K562 (cell line): Measurements from ENCODE around the gene CBFA2T3. TPM values are rescaled to one million over a fixed set of nuclear protein-coding genes. Genes with fewer than 3 reads are reported as not detected.
A peak's percentile ranks its signal among the peaks of the same experiment; 100 is the strongest.

Source experiments
- ATAC-seq: fragments of 200-7000 bp; cut with Tn5 transposase; 3 replicates; pipeline ENCODE4 v1.9.1; 2020; ENCODE audit warnings: moderate library complexity
- BruUV-seq: library from RNA; stranded (reverse); fragments of 400-500 nt; replicated peaks from 2 replicates; lab custom pipeline; 2021; lab: Mats Ljungman, UMichigan
- CTCF ChIA-PET: fragments of 300-600 bp; formaldehyde crosslinking; extraction: SDS; loops from one replicate; lab custom pipeline; 2021; ENCODE audit warnings: low intra/inter-chr PET ratio; lab: Yijun Ruan, JAX
- POLR2A ChIA-PET: fragments of 300-600, 350-650 bp; sonication (Branson Sonifier 250); formaldehyde crosslinking; extraction: SDS; loops from one replicate; lab custom pipeline; 2021; ENCODE audit warnings: antibody characterized with exemption, inconsistent platforms; lab: Yijun Ruan, JAX
- DNase-seq, 4 experiments: peaks; one replicate each; pipeline versions ENCODE4 v3.0.0 to v3.0.0-alpha.2; 2011 to 2018; ENCODE audit warnings: low spot score in 3 of 4, mixed read lengths in 3 of 4; ENCODE audit errors: extremely low read depth in 1 of 4
- FAIRE-seq: peaks from 2 replicates; lab custom pipeline; 2011; peaks lifted over from hg19 to GRCh38; lab: Jason Lieb, UNC
- H2AFZ ChIP-seq: 2 replicates; pipeline ENCODE4 v1.6.0; 2011; ENCODE audit warnings: low read depth, low read length, control low read depth, inconsistent platforms
- H3K27ac ChIP-seq: fragments of 200-600 bp; 3 replicates; pipeline ENCODE4 v1.8.0; 2011; ENCODE audit warnings: low read depth, mild to moderate bottlenecking, control low read depth, inconsistent platforms, low read length, moderate library complexity, mixed read lengths; ENCODE audit errors: extremely low read depth
- H3K27me3 ChIP-seq, 2 experiments: fragments of 300-600 bp in 1 of 2; 2 replicates in 1 of 2; 3 replicates in 1 of 2; pipeline versions ENCODE4 v1.6.0 to v1.8.0; 2011; ENCODE audit warnings: inconsistent platforms in 2 of 2, low read length in 2 of 2, mild to moderate bottlenecking in 1 of 2, mixed read lengths in 1 of 2, moderate library complexity in 1 of 2; ENCODE audit not compliant: control insufficient read depth in 2 of 2, insufficient read depth in 2 of 2
- H3K36me3 ChIP-seq: fragments of 300-600 bp; 3 replicates; pipeline ENCODE4 v1.8.0; 2011; ENCODE audit warnings: mild to moderate bottlenecking, low read length, inconsistent platforms; ENCODE audit not compliant: control insufficient read depth, insufficient read depth
- H3K4me1 ChIP-seq, 2 experiments: fragments of 200-600 bp in 1 of 2; replicated peaks in 1 of 2; 2 replicates in 1 of 2; 3 replicates in 1 of 2; pipeline versions ENCODE4 v1.5.1 to v1.8.0; 2011; ENCODE audit warnings: inconsistent platforms in 2 of 2, low read length in 2 of 2, mild to moderate bottlenecking in 1 of 2, mixed read lengths in 1 of 2, moderate library complexity in 1 of 2; ENCODE audit not compliant: control insufficient read depth in 2 of 2, insufficient read depth in 2 of 2
- H3K4me2 ChIP-seq: 2 replicates; pipeline ENCODE4 v1.6.1; 2011; ENCODE audit warnings: low read length, control low read depth, inconsistent platforms, mixed read lengths; ENCODE audit not compliant: insufficient read depth
- H3K4me3 ChIP-seq: fragments of 200-600 bp; sonication (generic), shearing (Covaris generic); 2 replicates; pipeline ENCODE4 v1.5.1; 2016; ENCODE audit warnings: control low read depth, inconsistent platforms
- H3K79me2 ChIP-seq: fragments of 200-600 bp; 3 replicates; pipeline ENCODE4 v1.8.0; 2011; ENCODE audit warnings: low read length, inconsistent platforms; ENCODE audit not compliant: control insufficient read depth, insufficient read depth
- H3K9ac ChIP-seq, 2 experiments: 2 replicates each; pipeline versions ENCODE4 v1.6.0 to v1.6.1; 2011; ENCODE audit warnings: low read depth in 2 of 2, low read length in 2 of 2, control low read depth in 1 of 2, inconsistent platforms in 1 of 2, mild to moderate bottlenecking in 1 of 2, mixed read lengths in 1 of 2; ENCODE audit not compliant: insufficient read depth in 1 of 2
- H3K9me1 ChIP-seq: one replicate; pipeline ENCODE4 v1.6.0; 2011; ENCODE audit warnings: inconsistent platforms, mild to moderate bottlenecking, low read length, moderate library complexity; ENCODE audit not compliant: control insufficient read depth, insufficient read depth
- H3K9me3 ChIP-seq: replicated peaks from 2 replicates; pipeline ENCODE4 v1.5.1; 2011; ENCODE audit warnings: low read depth, low read length, inconsistent platforms; ENCODE audit not compliant: control insufficient read depth, insufficient read depth
- H4K20me1 ChIP-seq: replicated peaks from 2 replicates; pipeline ENCODE4 v1.6.1; 2011; ENCODE audit warnings: low read length, inconsistent platforms, mixed read lengths; ENCODE audit not compliant: control insufficient read depth, insufficient read depth
- CREBBP ChIP-seq: IDR thresholded peaks from one replicate; pipeline ENCODE4 v1.6.1; 2012; ENCODE audit warnings: low read depth, mild to moderate bottlenecking, control low read depth, inconsistent platforms, low read length
- ETV1 ChIP-seq: fragments of 450-650 bp; conservative IDR thresholded peaks from 2 replicates; pipeline ENCODE4 v1.6.1; 2016; ENCODE audit warnings: missing genetic modification characterization, control low read depth, low read depth, missing compliant biosample characterization
- HMG20A ChIP-seq: fragments of 450-650 bp; formaldehyde crosslinking; conservative IDR thresholded peaks from 2 replicates; pipeline ENCODE4 v1.4.0; 2020; ENCODE audit warnings: mild to moderate bottlenecking, mixed read lengths
- ILK ChIP-seq: fragments of 450-650 bp; IDR thresholded peaks from 2 replicates; pipeline ENCODE4 v1.6.1; 2016; ENCODE audit warnings: missing genetic modification characterization, low read depth, mild to moderate bottlenecking, missing compliant biosample characterization, moderate library complexity, borderline replicate concordance
- NR2F6 ChIP-seq: fragments of 450-650 bp; formaldehyde crosslinking; IDR thresholded peaks from 2 replicates; pipeline ENCODE4 v1.4.0; 2020; ENCODE audit warnings: mild to moderate bottlenecking
- RBM34 ChIP-seq: fragments of 200-400 bp; formaldehyde crosslinking; IDR thresholded peaks from 2 replicates; pipeline ENCODE4 v1.6.1; 2018; ENCODE audit warnings: low read length, borderline replicate concordance; ENCODE audit not compliant: insufficient read depth
- SNIP1 ChIP-seq: fragments of 450-650 bp; IDR thresholded peaks from 2 replicates; pipeline ENCODE4 v1.7.1; 2017; ENCODE audit warnings: low read depth, mild to moderate bottlenecking
- SRSF1 ChIP-seq: fragments of 200-400 bp; formaldehyde crosslinking; IDR thresholded peaks from 2 replicates; pipeline ENCODE4 v1.6.1; 2017; ENCODE audit warnings: mild to moderate bottlenecking, low read depth, low read length, moderate library complexity
- TAL1 ChIP-seq: fragments of 450-650 bp; IDR thresholded peaks from 2 replicates; pipeline ENCODE4 v1.6.1; 2016; ENCODE audit warnings: mild to moderate bottlenecking
- ZBTB17 ChIP-seq: fragments of 450-650 bp; formaldehyde crosslinking; IDR thresholded peaks from 2 replicates; pipeline ENCODE4 v1.4.0; 2020; ENCODE audit warnings: mild to moderate bottlenecking
- ZC3H8 ChIP-seq: fragments of 450-650 bp; IDR thresholded peaks from 2 replicates; pipeline ENCODE4 v1.6.1; 2017
- ZFX ChIP-seq: sonication (generic); formaldehyde crosslinking; IDR thresholded peaks from 2 replicates; pipeline ENCODE4 v1.8.0; 2022; ENCODE audit warnings: mild to moderate bottlenecking, missing genetic modification reagents, moderate library complexity
- ZNF311 ChIP-seq: fragments of 250-450 bp; sonication (Bioruptor Pico); IDR thresholded peaks from 2 replicates; pipeline ENCODE4 v1.4.0; 2020; ENCODE audit warnings: mild to moderate bottlenecking, moderate library complexity
- ZNF431 ChIP-seq: sonication (generic); formaldehyde crosslinking; IDR thresholded peaks from 2 replicates; pipeline ENCODE4 v1.8.0; 2022; ENCODE audit warnings: mild to moderate bottlenecking, missing genetic modification reagents
- WGBS: fragments of 100-300 bp; shearing (Covaris generic); methylation state at CpG from one replicate; pipeline ENCODE4 v1.1.6; 2016; ENCODE audit warnings: low coverage, mixed read lengths; ENCODE audit not compliant: insufficient coverage; ENCODE audit errors: missing lambda C conversion rate; 5-methylcytosine and 5-hydroxymethylcytosine counted together
- in situ Hi-C: fragments of 300-500 bp; cut with MboI; formaldehyde crosslinking; loops from 4 replicates; pipeline ENCODE4 v1.15.0; 2018; ENCODE audit warnings: inconsistent platforms, mixed read lengths
- intact Hi-C: fragments of 100-400 bp; cut with micrococcal nuclease; formaldehyde crosslinking; loops from 2 replicates; pipeline ENCODE4 v1.14.2; 2022
- polyA plus RNA-seq, 8 experiments: library from polyadenylated mRNA; depleted of rRNA in 4 of 8; stranded (reverse) in 5 of 8; unstranded in 3 of 8; fragments of >200 nt; fragmentation: Nextera tagmentation in 2 of 8; fragmentation: Illumina TruSeq in 1 of 8; extraction: Ambion mirVana in 2 of 8; extraction: Trizol in 1 of 8; gene quantifications; 2 replicates each; pipeline versions ENCODE4 v1.2.1 to v1.2.3, GENCODE V29; 2011 to 2014; ENCODE audit warnings: inconsistent platforms in 1 of 8, missing spikeins in 1 of 8
- total RNA-seq, 7 experiments: library from RNA; depleted of rRNA in 6 of 7; stranded (reverse); fragments of >200 nt in 6 of 7; fragmentation: Illumina TruSeq in 2 of 7; extraction: Trizol in 2 of 7; gene quantifications; 2 replicates each; pipeline versions ENCODE4 v1.2.1 to v1.2.3, GENCODE V29; 2011 to 2021; ENCODE audit warnings: low replicate concordance in 1 of 7
- TF ChIP-seq, protein P1 (sequence below), 2 experiments: fragments of 450-650 bp in 1 of 2; sonication (generic) in 1 of 2; formaldehyde crosslinking; conservative IDR thresholded peaks; 2 replicates each; pipeline versions ENCODE4 v1.4.0 to v1.8.1; 2020 to 2022; ENCODE audit warnings: mild to moderate bottlenecking in 1 of 2, missing genetic modification reagents in 1 of 2
- TF ChIP-seq, protein P2 (sequence below): fragments of 150-350 bp; conservative IDR thresholded peaks from 2 replicates; pipeline ENCODE4 v1.6.1; 2014; ENCODE audit warnings: low read length
- TF ChIP-seq, protein P3 (sequence below): sonication (generic); formaldehyde crosslinking; IDR thresholded peaks from 2 replicates; pipeline ENCODE4 v1.8.0; 2022; ENCODE audit warnings: missing genetic modification reagents, mild to moderate bottlenecking, borderline replicate concordance
- TF ChIP-seq, protein P4 (sequence below): fragments of 450-650 bp; IDR thresholded peaks from 2 replicates; pipeline ENCODE4 v1.6.1; 2016

Gene CBFA2T3
- total and polyA plus RNA-seq, 9 of the 15 experiments (the other 6 are each of a cell fraction or from before 2014, with no cell fraction given): 2.3 to 145 (median 6.7) TPM

DNA sequence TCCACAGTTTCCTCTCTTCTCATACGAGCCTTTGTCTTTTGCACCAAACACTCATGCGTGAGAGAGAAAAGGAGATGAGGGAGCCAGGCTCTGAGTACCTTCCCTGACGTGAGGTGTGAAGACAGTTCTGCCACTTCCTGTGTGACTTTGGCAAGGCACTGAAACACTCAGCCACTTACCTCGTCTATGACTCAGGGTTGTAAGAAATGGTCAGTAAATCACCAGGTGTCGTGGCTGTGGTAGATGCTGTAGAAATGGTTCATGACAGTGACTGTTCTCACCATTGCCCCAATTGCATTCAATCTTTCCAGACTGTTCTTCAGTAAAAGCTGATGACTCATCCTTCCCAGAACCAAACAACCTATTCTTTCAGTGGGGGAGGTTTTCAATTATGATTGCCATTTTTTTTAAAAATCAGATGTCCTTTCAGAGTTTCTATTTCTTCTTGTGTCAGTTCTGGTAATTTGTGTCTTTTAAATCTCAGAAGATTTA lies 49.2 kb upstream of the CBFA2T3 start:
- peaks cover 4% of the 10 kb centered on the region for H3K9me3 ChIP-seq
- in situ Hi-C loops: no loop called here
- H3K9ac ChIP-seq: no peak overlapping the region
- CTCF ChIA-PET: no interaction called here
- 1% methylated on average over 5 of the region's 5 CpGs for WGBS
- peak; percentile 94 for FAIRE-seq
- intact Hi-C loops: no loop called here
- no peaks in the 10 kb centered on the region for H3K79me2 ChIP-seq
- H3K4me3 ChIP-seq: no peak overlapping the region
- POLR2A ChIA-PET: interaction anchor here (1.0 to 1.6 kb wide), 2 partner anchors 10 to 14 kb away, joined by 3 to 5 read pairs; no protein-coding TSS in a partner anchor
- peak overlapping the region; percentile 64 for H3K4me2 ChIP-seq
- peak; percentile 93 for ATAC-seq
- H3K9me1 ChIP-seq: no peaks in the 10 kb centered on the region
- H3K4me1 ChIP-seq: peaks cover 24 to 26% of the 10 kb centered on the region in 2 experiments
- no peaks in the 10 kb centered on the region for H3K27me3 ChIP-seq
- no peaks in the 10 kb centered on the region for H3K36me3 ChIP-seq
- H3K27ac ChIP-seq: peak overlapping the region; percentile 48; the same call in 2 of the 3 replicates
- no peaks in the 10 kb centered on the region for H4K20me1 ChIP-seq
- peak overlapping the region; percentile 46; the same call in 1 of the 2 replicates for H2AFZ ChIP-seq
- BruUV-seq: no TSS peak
- peak; percentile 49 to 81 (median 72) for DNase-seq
- no peak for TF ChIP-seq CREBBP
- TF ChIP-seq ETV1 (tag): peak; percentile 74
- TF ChIP-seq ILK: no peak
- TF ChIP-seq, protein P1, sequence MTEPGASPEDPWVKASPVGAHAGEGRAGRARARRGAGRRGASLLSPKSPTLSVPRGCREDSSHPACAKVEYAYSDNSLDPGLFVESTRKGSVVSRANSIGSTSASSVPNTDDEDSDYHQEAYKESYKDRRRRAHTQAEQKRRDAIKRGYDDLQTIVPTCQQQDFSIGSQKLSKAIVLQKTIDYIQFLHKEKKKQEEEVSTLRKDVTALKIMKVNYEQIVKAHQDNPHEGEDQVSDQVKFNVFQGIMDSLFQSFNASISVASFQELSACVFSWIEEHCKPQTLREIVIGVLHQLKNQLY (CRISPR knock-in tag; conservative IDR thresholded peaks at IDR 0.05): no peak
- no peak for TF ChIP-seq SRSF1
- TF ChIP-seq, protein P2, sequence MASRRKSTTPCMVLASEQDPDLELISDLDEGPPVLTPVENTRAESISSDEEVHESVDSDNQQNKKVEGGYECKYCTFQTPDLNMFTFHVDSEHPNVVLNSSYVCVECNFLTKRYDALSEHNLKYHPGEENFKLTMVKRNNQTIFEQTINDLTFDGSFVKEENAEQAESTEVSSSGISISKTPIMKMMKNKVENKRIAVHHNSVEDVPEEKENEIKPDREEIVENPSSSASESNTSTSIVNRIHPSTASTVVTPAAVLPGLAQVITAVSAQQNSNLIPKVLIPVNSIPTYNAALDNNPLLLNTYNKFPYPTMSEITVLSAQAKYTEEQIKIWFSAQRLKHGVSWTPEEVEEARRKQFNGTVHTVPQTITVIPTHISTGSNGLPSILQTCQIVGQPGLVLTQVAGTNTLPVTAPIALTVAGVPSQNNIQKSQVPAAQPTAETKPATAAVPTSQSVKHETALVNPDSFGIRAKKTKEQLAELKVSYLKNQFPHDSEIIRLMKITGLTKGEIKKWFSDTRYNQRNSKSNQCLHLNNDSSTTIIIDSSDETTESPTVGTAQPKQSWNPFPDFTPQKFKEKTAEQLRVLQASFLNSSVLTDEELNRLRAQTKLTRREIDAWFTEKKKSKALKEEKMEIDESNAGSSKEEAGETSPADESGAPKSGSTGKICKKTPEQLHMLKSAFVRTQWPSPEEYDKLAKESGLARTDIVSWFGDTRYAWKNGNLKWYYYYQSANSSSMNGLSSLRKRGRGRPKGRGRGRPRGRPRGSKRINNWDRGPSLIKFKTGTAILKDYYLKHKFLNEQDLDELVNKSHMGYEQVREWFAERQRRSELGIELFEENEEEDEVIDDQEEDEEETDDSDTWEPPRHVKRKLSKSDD: no peak
- TF ChIP-seq ZBTB17 (CRISPR knock-in tag): no peak
- TF ChIP-seq NR2F6: no peak
- TF ChIP-seq HMG20A: no peak
- no peak for TF ChIP-seq ZFX (CRISPR knock-in tag)
- TF ChIP-seq TAL1: peak; percentile 31
- TF ChIP-seq ZC3H8: no peak
- TF ChIP-seq ZNF311 (CRISPR knock-in tag): no peak
- no peak for TF ChIP-seq ZNF431 (CRISPR knock-in tag)
- no peak for TF ChIP-seq SNIP1
- TF ChIP-seq, protein P3, sequence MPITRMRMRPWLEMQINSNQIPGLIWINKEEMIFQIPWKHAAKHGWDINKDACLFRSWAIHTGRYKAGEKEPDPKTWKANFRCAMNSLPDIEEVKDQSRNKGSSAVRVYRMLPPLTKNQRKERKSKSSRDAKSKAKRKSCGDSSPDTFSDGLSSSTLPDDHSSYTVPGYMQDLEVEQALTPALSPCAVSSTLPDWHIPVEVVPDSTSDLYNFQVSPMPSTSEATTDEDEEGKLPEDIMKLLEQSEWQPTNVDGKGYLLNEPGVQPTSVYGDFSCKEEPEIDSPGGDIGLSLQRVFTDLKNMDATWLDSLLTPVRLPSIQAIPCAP: no peak
- TF ChIP-seq RBM34: no peak
- TF ChIP-seq, protein P4, sequence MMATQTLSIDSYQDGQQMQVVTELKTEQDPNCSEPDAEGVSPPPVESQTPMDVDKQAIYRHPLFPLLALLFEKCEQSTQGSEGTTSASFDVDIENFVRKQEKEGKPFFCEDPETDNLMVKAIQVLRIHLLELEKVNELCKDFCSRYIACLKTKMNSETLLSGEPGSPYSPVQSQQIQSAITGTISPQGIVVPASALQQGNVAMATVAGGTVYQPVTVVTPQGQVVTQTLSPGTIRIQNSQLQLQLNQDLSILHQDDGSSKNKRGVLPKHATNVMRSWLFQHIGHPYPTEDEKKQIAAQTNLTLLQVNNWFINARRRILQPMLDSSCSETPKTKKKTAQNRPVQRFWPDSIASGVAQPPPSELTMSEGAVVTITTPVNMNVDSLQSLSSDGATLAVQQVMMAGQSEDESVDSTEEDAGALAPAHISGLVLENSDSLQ: peak; percentile 95
